ENCODE results near the gene LOX.

LOX gene

GRCh38 chr5:122078116-122079110 lies at the start of gene LOX:
Gene LOX (minus strand): TSS chr5:122078259. CDS start chr5:122077985, 274 bp downstream.
- Histone ChIP-seq H3K4me3 (peak within 1 kb of the TSS; percentile 73 to 74), H3K36me3 (peaks cover 0 to 8% (median 6%) of the 10 kb centered on the region in 3 donors), H3K27me3 (no peaks in the 10 kb centered on the region), H3K27ac (peak within 1 kb of the TSS; percentile 76 to 89), H3K4me1 (peaks cover 0 to 35% (median 8%) of the 10 kb centered on the region in 4 donors), H3K9me3 (no peaks in the 10 kb centered on the region)
- peak; percentile 91 to 95 for DNase-seq
- no peak for TF ChIP-seq CTCF (IDR thresholded peaks at IDR 0.05)
- intact Hi-C loops (cut with DNase I; ENCODE audit: low total_unique reads) = loop anchor here (5.0 kb wide), 1 partner anchor 116 kb away; the partner anchor contains the start of gene SRFBP1

- H3K36me3 ChIP-seq = no peaks in the 10 kb centered on the region
- peaks cover 0 to 26% (median 3%) of the 10 kb centered on the region in 4 donors for H3K4me1 ChIP-seq
- intact Hi-C loops (cut with DNase I; ENCODE audit: low total_unique reads) = no loop called here
- H3K27ac ChIP-seq = peak overlapping the region; percentile 50 to 53
- H3K27me3 ChIP-seq = no peaks in the 10 kb centered on the region
- peak; percentile 48 to 69 for DNase-seq
- peak overlapping the region; percentile 1 to 6 for H3K4me3 ChIP-seq
- H3K9me3 ChIP-seq = no peaks in the 10 kb centered on the region
- TF ChIP-seq CTCF (IDR thresholded peaks at IDR 0.05) = no peak
Observed at GRCh38 chr5:122126756-122127321, 48.8 kb upstream of the LOX start.

- no peak for TF ChIP-seq CTCF (IDR thresholded peaks at IDR 0.05)
- Histone ChIP-seq H3K4me3 (peak overlapping the region in 1 of 2 donors; percentile 1), H3K4me1 (peaks cover 0 to 26% (median 3%) of the 10 kb centered on the region in 4 donors), H3K9me3 (no peaks in the 10 kb centered on the region), H3K27me3 (no peaks in the 10 kb centered on the region), H3K36me3 (no peaks in the 10 kb centered on the region), H3K27ac (peak overlapping the region; percentile 50 to 53)
- DNase-seq = no peak
- intact Hi-C loops (cut with DNase I; ENCODE audit: low total_unique reads) = no loop called here
Observed at GRCh38 chr5:122126177-122126755, 48.2 kb upstream of the LOX start.

GRCh38 chr5:122124766-122125165 lies 46.7 kb upstream of the LOX start:
- Histone ChIP-seq H3K4me1 (peaks cover 0 to 26% (median 3%) of the 10 kb centered on the region in 4 donors), H3K36me3 (no peaks in the 10 kb centered on the region), H3K27ac (no peak overlapping the region), H3K4me3 (no peak overlapping the region), H3K27me3 (no peaks in the 10 kb centered on the region), H3K9me3 (no peaks in the 10 kb centered on the region)
- DNase-seq = no peak
- TF ChIP-seq CTCF (IDR thresholded peaks at IDR 0.05) = no peak
- intact Hi-C loops (cut with DNase I; ENCODE audit: low total_unique reads) = no loop called here
